ENCODE results near the gene TESPA1. TPM values are rescaled to one million over a fixed set of nuclear protein-coding genes. Genes with fewer than 3 reads are reported as not detected.

Gene TESPA1
- total and polyA plus RNA-seq, 2 of the 4 experiments (the other 2 are of a cell fraction), result not detected

DNA sequence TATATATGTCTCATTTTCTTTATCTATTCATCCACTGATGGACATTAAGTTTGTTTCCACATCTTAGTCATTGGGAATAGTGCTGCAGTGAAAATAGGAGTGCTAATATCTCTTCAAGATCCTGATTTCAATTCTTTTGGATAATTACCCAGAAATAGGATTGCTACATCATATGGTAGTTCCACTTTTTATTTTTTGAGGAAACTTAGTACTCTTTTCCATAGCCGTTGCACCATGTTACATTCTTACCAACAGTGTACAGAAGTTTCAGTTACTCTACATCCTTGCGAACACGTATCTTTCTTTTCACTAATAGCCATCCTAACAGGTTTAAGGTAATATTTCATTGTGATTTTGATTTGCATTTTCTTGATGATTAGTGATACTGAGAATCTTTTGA, 29.8 kb downstream of the TESPA1 start:
- dilution Hi-C loops (cut with HindIII; ENCODE audit: low sequenced_read_pairs, unreplicated experiment), result no loop called here
- Histone ChIP-seq H4K5ac (ENCODE audit: low read depth, low read length) (no peak overlapping the region), H3K14ac (replicated peaks; ENCODE audit: low read depth, low read length) (no peak overlapping the region), H3K27ac (ENCODE audit: insufficient read depth, low read length) (no peak overlapping the region), H3K9me3 (ENCODE audit: control insufficient read depth, insufficient read depth, low read length) (no peaks in the 10 kb centered on the region), H3K9me1 (ENCODE audit: insufficient read depth, low read length) (no peaks in the 10 kb centered on the region), H3K4me2 (ENCODE audit: low read depth, low read length) (no peak overlapping the region), H2AK5ac (ENCODE audit: low read depth, low read length) (no peak overlapping the region), H3K4me1 (ENCODE audit: control insufficient read depth, insufficient read depth, low read length) (no peaks in the 10 kb centered on the region), H2BK15ac (ENCODE audit: low read depth, low read length) (no peak overlapping the region), H3K79me1 (ENCODE audit: low read depth in 1 of 2, low read length in 2 of 2) (no peaks in the 10 kb centered on the region), H3K4me3 (ENCODE audit: insufficient read depth, low read depth, low read length) (no peak overlapping the region), H4K91ac (ENCODE audit: insufficient read depth, low read depth, low read length) (no peak overlapping the region), H2BK120ac (ENCODE audit: low read depth, low read length) (no peak overlapping the region), H2BK20ac (ENCODE audit: low read depth, low read length) (no peak overlapping the region), H4K20me1 (ENCODE audit: insufficient read depth, low read length) (no peaks in the 10 kb centered on the region), H4K8ac (ENCODE audit: low read depth in 2 of 2, low read length in 2 of 2) (no peak overlapping the region), H2AFZ (replicated peaks; ENCODE audit: low read length, poor library complexity) (no peak overlapping the region), H3K4ac (ENCODE audit: low read depth, low read length) (no peak overlapping the region), H3K9ac (ENCODE audit: low read depth, low read length) (no peak overlapping the region), H3K27me3 (ENCODE audit: control insufficient read depth, insufficient read depth, low read length) (no peaks in the 10 kb centered on the region; the same call in 1 of the 2 replicates), H2BK5ac (ENCODE audit: low read depth, low read length, poor library complexity, severe bottlenecking) (no peak overlapping the region), H3K36me3 (ENCODE audit: control insufficient read depth, insufficient read depth, low read length) (no peaks in the 10 kb centered on the region), H3K56ac (ENCODE audit: extremely low read depth, insufficient read depth, low read length) (no peak overlapping the region), H3K18ac (ENCODE audit: low read depth, low read length) (no peak overlapping the region), H2AK9ac (replicated peaks; ENCODE audit: low read depth, low read length, poor library complexity) (no peak overlapping the region), H3K23ac (ENCODE audit: low read depth, low read length) (no peak overlapping the region)
- WGBS, 2 experiments (ENCODE audit: extremely low coverage in 2 of 2, insufficient read length in 1 of 2), result no CpG with 5 or more reads among the region's 3 CpGs
- in situ Hi-C loops (cut with MboI; ENCODE audit: low sequenced_read_pairs), result loop anchor here (5.0 kb wide), 1 partner anchor 102 kb away; the partner anchor contains the start of gene MUCL1
- ChIA-PET CTCF (no interaction called here), POLR2A (ENCODE audit: unreplicated experiment) (no interaction called here)
- ATAC-seq (ENCODE audit: low read depth) (no peak), DNase-seq (no peak)
- intact Hi-C loops (cut with micrococcal nuclease), result loop anchor here (5.0 kb wide), 1 partner anchor 352 kb away; no protein-coding TSS in a partner anchor
- TF ChIP-seq CEBPB (IDR thresholded peaks at IDR 0.05; ENCODE audit: low read depth, low read length) (no peak), POLR2A (IDR thresholded peaks at IDR 0.05; ENCODE audit: low read depth, low read length) (no peak), MAFK (IDR thresholded peaks at IDR 0.05; ENCODE audit: low read depth, low read length) (no peak), NFE2L2 (IDR thresholded peaks at IDR 0.05; ENCODE audit: low read depth, low read length) (no peak), MAZ (IDR thresholded peaks at IDR 0.05; ENCODE audit: borderline replicate concordance, low read depth, low read length) (no peak), RFX5 (IDR thresholded peaks at IDR 0.05; ENCODE audit: low read depth, low read length) (no peak), CHD1 (IDR thresholded peaks at IDR 0.05; ENCODE audit: low read depth, low read length) (no peak), RAD21 (IDR thresholded peaks at IDR 0.05; ENCODE audit: low read length) (no peak), BHLHE40 (IDR thresholded peaks at IDR 0.05; ENCODE audit: low read depth, low read length) (no peak), MXI1 (IDR thresholded peaks at IDR 0.05; ENCODE audit: borderline replicate concordance, low read depth, low read length) (no peak), RCOR1 (IDR thresholded peaks at IDR 0.05; ENCODE audit: insufficient replicate concordance, low read length) (no peak), SMC3 (IDR thresholded peaks at IDR 0.05; ENCODE audit: low read depth, low read length) (no peak), FOS (IDR thresholded peaks at IDR 0.05; ENCODE audit: low read depth, low read length) (no peak)
- TF ChIP-seq, protein P1, sequence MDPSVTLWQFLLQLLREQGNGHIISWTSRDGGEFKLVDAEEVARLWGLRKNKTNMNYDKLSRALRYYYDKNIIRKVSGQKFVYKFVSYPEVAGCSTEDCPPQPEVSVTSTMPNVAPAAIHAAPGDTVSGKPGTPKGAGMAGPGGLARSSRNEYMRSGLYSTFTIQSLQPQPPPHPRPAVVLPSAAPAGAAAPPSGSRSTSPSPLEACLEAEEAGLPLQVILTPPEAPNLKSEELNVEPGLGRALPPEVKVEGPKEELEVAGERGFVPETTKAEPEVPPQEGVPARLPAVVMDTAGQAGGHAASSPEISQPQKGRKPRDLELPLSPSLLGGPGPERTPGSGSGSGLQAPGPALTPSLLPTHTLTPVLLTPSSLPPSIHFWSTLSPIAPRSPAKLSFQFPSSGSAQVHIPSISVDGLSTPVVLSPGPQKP (IDR thresholded peaks at IDR 0.05; ENCODE audit: borderline replicate concordance, low read depth, low read length), result no peak
- TF ChIP-seq, protein P2, sequence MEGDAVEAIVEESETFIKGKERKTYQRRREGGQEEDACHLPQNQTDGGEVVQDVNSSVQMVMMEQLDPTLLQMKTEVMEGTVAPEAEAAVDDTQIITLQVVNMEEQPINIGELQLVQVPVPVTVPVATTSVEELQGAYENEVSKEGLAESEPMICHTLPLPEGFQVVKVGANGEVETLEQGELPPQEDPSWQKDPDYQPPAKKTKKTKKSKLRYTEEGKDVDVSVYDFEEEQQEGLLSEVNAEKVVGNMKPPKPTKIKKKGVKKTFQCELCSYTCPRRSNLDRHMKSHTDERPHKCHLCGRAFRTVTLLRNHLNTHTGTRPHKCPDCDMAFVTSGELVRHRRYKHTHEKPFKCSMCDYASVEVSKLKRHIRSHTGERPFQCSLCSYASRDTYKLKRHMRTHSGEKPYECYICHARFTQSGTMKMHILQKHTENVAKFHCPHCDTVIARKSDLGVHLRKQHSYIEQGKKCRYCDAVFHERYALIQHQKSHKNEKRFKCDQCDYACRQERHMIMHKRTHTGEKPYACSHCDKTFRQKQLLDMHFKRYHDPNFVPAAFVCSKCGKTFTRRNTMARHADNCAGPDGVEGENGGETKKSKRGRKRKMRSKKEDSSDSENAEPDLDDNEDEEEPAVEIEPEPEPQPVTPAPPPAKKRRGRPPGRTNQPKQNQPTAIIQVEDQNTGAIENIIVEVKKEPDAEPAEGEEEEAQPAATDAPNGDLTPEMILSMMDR (conservative IDR thresholded peaks at IDR 0.05; ENCODE audit: low read depth, low read length), result no peak
- TF ChIP-seq, protein P3, sequence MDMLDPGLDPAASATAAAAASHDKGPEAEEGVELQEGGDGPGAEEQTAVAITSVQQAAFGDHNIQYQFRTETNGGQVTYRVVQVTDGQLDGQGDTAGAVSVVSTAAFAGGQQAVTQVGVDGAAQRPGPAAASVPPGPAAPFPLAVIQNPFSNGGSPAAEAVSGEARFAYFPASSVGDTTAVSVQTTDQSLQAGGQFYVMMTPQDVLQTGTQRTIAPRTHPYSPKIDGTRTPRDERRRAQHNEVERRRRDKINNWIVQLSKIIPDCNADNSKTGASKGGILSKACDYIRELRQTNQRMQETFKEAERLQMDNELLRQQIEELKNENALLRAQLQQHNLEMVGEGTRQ (IDR thresholded peaks at IDR 0.05; ENCODE audit: low read depth, low read length), result no peak
- BruUV-seq (replicated peaks), result no TSS peak

Measured in IMR-90 (cell line).